NT2/D1 (cell line): ENCODE results near the gene TMA7B.

Source experiments
- SUZ12 ChIP-seq: IDR thresholded peaks from 2 replicates; pipeline ENCODE4 v1.6.1; 2011; ENCODE audit not compliant: insufficient read length, insufficient read depth; ENCODE audit errors: extremely low read depth
- YY1 ChIP-seq: IDR thresholded peaks from 2 replicates; pipeline ENCODE4 v1.6.1; 2011; ENCODE audit not compliant: insufficient read length, insufficient read depth
- ZNF274 ChIP-seq: IDR thresholded peaks from 2 replicates; pipeline ENCODE4 v1.6.1; 2011; ENCODE audit warnings: mild to moderate bottlenecking, low read depth, low read length

DNA sequence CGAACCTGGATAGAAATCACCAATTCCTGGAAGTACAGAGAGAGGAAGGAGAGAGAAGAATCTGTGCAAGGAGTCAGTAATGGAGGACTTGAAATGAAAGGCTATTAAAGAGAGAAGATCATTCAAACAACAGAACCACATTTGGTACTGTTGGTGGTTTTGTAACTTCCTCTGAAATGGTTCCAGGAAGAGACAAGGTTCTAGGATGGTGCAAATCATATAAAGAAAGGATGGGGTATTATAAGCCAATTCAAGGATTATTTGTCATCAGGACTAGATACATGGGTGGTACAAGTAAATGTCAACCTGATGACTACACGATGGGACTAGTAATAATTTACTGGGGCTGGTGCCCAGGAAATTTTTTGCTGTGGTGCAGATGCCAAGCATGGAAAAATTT lies 28.9 kb upstream of the TMA7B start:
- no peak for TF ChIP-seq ZNF274
- no peak for TF ChIP-seq YY1
- TF ChIP-seq SUZ12, result no peak
